ENCODE data around the gene WSB1. TPM values are rescaled to one million over a fixed set of nuclear protein-coding genes. Genes with fewer than 3 reads are reported as not detected.
"Not testable (repeated sequence)": the region's sequence is repeated elsewhere in the genome, so short reads cannot be mapped to it uniquely, and the experiment has no call there.

Gene WSB1
- total RNA-seq, 1 donor from 2014 or later, result 270 TPM

DNA sequence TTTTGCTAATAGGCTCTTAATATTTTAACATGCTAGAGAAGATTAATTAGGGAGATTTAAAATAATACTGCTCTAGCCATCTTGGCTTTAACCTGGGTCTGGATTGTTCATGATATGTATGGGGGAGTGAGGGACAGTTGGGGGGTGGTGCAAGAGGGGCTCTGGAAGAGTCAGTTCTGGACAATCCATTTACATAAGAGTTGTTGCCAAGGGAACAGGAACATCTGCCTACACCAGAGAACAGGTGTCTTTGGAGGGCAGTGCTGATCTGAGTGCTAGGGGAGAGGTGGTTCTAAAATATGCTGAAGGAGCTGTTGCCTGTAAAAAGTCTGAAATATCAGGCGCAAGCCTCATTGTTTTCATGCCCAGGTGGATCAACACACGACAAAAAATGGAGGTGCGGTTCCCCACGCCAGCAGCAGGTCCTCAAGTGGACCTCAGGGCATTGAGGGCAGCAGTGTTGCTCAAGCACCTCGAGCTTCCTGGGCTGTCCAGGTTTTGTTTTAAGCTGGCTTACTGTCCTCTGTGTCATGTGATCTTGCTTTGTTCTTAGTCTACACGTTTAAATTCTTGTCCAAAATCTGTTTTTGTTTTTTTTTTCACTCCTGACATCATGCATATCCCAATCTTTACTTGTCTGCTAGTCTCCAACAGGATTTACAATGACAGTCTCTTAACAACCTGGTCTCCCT lies 25.4 kb upstream of the WSB1 start:
- no peaks in the 10 kb centered on the region for H3K36me3 Mint-ChIP-seq
- no peaks in the 10 kb centered on the region for H3K9me3 Mint-ChIP-seq
- H3K4me3 Mint-ChIP-seq, result no peak overlapping the region
- H3K4me1 Mint-ChIP-seq (ENCODE audit: unreplicated experiment), result no peaks in the 10 kb centered on the region
- no peak overlapping the region for H3K27ac Mint-ChIP-seq
- no peak for DNase-seq (ENCODE audit: extremely low spot score, unreplicated experiment)
- H3K27me3 Mint-ChIP-seq, result no peaks in the 10 kb centered on the region
- TF ChIP-seq, protein P1, sequence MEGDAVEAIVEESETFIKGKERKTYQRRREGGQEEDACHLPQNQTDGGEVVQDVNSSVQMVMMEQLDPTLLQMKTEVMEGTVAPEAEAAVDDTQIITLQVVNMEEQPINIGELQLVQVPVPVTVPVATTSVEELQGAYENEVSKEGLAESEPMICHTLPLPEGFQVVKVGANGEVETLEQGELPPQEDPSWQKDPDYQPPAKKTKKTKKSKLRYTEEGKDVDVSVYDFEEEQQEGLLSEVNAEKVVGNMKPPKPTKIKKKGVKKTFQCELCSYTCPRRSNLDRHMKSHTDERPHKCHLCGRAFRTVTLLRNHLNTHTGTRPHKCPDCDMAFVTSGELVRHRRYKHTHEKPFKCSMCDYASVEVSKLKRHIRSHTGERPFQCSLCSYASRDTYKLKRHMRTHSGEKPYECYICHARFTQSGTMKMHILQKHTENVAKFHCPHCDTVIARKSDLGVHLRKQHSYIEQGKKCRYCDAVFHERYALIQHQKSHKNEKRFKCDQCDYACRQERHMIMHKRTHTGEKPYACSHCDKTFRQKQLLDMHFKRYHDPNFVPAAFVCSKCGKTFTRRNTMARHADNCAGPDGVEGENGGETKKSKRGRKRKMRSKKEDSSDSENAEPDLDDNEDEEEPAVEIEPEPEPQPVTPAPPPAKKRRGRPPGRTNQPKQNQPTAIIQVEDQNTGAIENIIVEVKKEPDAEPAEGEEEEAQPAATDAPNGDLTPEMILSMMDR (conservative IDR thresholded peaks at IDR 0.05), result no peak

DNA sequence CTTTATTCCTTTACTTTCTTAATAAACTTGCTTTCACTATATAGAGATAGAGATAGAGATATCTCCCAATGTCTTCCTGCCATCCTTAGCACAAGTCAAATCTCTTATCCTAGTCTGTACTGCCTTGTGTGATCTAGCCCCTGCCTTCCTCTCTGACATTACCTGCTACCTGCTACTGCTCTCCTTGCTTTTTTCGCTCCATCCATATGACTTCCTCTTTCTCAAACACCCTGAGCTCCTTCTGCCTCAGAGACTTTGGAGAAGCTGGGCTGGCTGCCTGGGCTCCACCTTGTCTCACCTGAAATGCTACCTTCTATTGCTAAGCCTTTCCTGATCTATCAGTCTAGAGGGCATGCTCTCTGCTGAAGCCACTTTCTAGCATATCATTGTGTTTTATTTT lies 24.7 kb upstream of the WSB1 start:
- Mint-ChIP-seq H3K27ac (no peak overlapping the region), H3K36me3 (no peaks in the 10 kb centered on the region), H3K9me3 (no peaks in the 10 kb centered on the region), H3K4me1 (ENCODE audit: unreplicated experiment) (no peaks in the 10 kb centered on the region), H3K27me3 (no peaks in the 10 kb centered on the region), H3K4me3 (no peak overlapping the region)
- no peak for DNase-seq (ENCODE audit: extremely low spot score, unreplicated experiment)
- TF ChIP-seq, protein P1 (conservative IDR thresholded peaks at IDR 0.05), result no peak

DNA sequence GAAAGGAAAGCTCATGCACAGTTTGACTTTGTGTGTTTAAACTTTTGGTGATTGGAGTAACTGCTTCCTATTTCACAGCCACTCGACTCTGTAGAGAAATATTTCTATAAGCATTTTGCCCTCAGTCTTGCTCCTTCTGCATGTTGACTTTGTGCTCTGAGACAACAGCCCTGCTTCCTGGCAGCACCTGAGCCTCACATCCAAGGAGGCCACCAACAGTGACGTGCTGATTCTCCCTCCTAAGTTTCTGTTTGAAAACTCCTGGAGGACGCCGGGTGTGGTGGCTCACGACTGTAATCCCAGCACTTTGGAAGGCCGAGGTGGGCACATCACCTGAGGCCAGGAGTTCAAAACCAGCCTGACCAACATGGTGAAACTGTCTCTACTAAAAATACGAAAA lies 23.9 kb upstream of the WSB1 start:
- H3K4me3 Mint-ChIP-seq, result no peak overlapping the region
- no peaks in the 10 kb centered on the region for H3K4me1 Mint-ChIP-seq (ENCODE audit: unreplicated experiment)
- no peak for DNase-seq (ENCODE audit: extremely low spot score, unreplicated experiment)
- no peaks in the 10 kb centered on the region for H3K36me3 Mint-ChIP-seq
- TF ChIP-seq, protein P1 (conservative IDR thresholded peaks at IDR 0.05), result no peak
- H3K27me3 Mint-ChIP-seq, result no peaks in the 10 kb centered on the region
- H3K9me3 Mint-ChIP-seq, result no peaks in the 10 kb centered on the region
- no peak overlapping the region for H3K27ac Mint-ChIP-seq

DNA sequence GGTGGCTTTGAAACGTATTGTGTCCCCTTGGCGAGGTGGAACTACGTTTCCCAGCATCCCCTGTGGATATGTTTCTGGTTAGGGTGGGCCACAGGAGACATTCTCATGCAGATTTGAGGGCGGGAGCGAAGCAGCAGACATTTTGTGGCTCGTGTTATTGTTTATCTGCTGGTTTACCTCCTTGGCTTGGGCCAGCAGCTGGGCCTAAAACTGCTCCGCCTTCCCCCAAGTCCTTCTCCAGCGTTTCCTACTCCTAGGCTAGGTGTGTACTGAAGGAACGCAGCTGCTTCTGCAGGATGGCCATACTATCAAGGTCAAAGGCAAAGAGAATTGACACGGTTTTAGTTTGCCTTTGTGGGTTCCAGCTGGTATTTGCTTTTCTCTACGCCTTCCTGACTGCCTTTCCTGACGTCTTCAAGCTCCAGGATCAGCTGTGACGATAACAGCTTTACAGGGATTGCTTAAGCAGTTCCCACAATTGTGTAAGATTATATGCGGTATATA lies 17.2 kb upstream of the WSB1 start:
- no peak for DNase-seq (ENCODE audit: extremely low spot score, unreplicated experiment)
- no peaks in the 10 kb centered on the region for H3K36me3 Mint-ChIP-seq
- TF ChIP-seq, protein P1 (conservative IDR thresholded peaks at IDR 0.05), result no peak
- no peaks in the 10 kb centered on the region for H3K27me3 Mint-ChIP-seq
- H3K4me3 Mint-ChIP-seq, result no peak overlapping the region
- H3K9me3 Mint-ChIP-seq, result no peaks in the 10 kb centered on the region
- no peak overlapping the region for H3K27ac Mint-ChIP-seq
- H3K4me1 Mint-ChIP-seq (ENCODE audit: unreplicated experiment), result no peaks in the 10 kb centered on the region

DNA sequence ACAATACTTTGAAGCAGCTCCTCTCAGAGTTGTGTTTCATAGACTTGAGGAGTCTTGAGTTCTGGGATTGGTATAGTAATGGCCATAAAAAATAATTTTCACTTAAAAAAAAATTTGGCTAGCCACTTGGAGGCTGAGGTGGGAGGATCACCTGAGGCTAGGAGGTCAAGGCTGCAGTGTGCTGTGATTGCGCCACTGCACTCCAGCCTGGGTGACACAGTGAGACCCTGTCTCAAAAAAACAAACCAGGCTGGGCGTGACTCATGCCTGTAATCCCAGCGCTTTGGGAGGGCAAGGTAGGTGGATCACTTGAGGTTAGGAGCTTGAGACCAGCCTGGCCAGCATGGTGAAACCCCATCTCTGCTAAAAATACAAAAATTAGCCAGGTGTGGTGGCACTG lies 14.8 kb upstream of the WSB1 start:
- H3K4me3 Mint-ChIP-seq; H3K27me3 Mint-ChIP-seq; H3K36me3 Mint-ChIP-seq; DNase-seq (ENCODE audit: extremely low spot score, unreplicated experiment); H3K4me1 Mint-ChIP-seq (ENCODE audit: unreplicated experiment); H3K9me3 Mint-ChIP-seq; H3K27ac Mint-ChIP-seq: not testable (repeated sequence)

DNA sequence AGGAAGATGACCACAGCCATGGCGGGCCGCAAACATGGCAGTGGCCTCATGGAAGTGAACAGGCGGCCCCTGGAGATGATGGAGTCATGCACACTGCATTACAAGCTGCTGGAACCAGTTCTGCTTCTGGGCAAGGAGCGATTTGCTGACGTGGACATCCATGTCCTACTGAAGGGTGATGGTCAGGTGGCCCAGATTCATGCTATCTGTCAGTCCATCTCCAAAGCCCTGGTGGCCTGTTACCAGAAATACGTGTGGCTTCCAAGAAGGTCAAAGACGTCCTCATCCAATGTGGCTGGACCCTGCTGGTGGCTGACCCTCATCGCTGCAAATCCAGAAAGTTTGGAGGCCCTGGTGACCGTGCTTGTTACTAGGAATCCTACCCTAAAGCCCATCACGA lies 13.4 kb upstream of the WSB1 start:
- TF ChIP-seq, protein P1 (conservative IDR thresholded peaks at IDR 0.05), result no peak
- no peak overlapping the region for H3K4me3 Mint-ChIP-seq
- H3K27me3 Mint-ChIP-seq, result no peaks in the 10 kb centered on the region
- H3K36me3 Mint-ChIP-seq, result no peaks in the 10 kb centered on the region
- H3K27ac Mint-ChIP-seq, result no peak overlapping the region
- no peaks in the 10 kb centered on the region for H3K4me1 Mint-ChIP-seq (ENCODE audit: unreplicated experiment)
- no peak for DNase-seq (ENCODE audit: extremely low spot score, unreplicated experiment)
- H3K9me3 Mint-ChIP-seq, result no peaks in the 10 kb centered on the region
